EH (cell line): ENCODE data around the gene SPSB3.

ENCODE experiments used
- DNase-seq: peaks from one replicate; pipeline ENCODE4 v3.0.0-alpha.2; 2015; ENCODE audit warnings: low read depth

SPSB3 gene

DNA sequence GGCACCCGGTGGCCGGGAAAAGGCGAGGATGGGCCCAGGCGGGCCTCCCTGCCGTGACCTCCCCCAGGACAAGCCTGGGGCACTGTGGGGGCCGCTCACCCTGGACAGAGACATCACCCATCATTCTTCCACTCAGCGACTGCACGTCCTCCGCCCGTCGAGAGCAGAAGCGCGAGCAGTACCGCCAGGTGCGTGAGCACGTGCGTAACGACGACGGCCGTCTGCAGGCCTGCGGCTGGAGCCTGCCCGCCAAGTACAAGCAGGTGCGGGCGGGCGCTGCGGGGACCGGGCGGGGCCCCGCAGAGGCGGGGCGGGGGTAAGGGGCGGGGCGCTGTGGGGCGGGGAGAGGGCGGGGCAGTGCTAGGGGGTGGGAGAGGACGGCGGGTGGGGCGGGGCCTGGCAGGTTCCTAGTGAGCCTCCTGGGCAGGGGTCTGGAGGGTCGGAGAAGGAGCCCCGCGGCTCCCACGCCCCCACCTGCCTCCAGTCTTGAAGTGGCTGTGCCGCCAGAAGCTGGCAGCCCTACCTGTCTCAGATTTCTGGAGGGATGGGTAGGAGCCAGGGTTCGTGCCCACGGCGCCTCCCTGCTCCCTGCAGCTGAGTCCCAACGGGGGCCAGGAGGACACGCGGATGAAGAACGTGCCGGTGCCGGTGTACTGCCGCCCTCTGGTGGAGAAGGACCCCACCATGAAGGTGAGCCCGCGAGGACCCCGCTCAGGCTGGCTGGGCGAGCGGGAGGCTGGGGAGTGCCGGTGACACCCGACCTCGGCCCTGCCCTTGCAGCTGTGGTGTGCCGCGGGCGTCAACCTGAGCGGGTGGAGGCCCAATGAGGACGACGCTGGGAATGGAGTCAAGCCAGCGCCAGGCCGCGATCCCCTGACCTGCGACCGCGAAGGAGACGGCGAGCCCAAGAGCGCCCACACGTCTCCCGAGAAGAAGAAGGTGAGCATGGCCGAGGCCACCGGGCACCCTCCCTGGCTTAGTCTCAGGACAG is 18.6 kb downstream of the SPSB3 start:
- peak; percentile 35 for DNase-seq

DNA sequence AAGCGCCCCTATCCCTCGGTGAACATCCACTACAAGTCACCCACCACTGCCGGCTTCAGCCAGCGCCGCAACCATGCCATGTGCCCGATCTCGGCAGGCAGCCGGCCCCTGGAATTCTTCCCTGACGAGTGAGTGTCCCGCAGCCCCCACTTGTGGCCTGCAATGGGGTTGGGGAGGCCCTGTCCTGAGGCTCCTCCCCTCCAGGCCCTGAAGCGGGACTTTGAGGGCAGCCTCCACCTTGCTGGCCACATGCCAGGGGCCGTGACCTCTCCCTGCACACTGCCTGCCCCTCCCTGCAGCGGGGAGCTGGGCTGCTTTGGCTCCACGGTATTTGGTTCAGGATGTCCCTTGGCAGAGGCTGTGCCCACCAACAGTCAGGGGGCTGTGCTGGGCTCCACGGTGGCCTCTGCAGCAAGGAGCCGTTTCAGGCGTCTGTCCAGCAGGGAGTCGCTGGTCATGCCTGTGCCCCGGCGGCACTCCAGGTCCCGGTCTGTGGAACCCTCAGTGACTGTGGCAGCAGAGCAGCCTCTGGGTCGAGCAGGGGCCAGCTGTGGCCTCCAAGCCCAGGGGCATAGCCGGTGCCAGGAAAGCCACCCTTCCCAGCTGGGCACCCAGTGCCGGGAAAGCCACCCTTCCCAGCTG is 19.4 kb downstream of the SPSB3 start:
- no peak for DNase-seq

DNA sequence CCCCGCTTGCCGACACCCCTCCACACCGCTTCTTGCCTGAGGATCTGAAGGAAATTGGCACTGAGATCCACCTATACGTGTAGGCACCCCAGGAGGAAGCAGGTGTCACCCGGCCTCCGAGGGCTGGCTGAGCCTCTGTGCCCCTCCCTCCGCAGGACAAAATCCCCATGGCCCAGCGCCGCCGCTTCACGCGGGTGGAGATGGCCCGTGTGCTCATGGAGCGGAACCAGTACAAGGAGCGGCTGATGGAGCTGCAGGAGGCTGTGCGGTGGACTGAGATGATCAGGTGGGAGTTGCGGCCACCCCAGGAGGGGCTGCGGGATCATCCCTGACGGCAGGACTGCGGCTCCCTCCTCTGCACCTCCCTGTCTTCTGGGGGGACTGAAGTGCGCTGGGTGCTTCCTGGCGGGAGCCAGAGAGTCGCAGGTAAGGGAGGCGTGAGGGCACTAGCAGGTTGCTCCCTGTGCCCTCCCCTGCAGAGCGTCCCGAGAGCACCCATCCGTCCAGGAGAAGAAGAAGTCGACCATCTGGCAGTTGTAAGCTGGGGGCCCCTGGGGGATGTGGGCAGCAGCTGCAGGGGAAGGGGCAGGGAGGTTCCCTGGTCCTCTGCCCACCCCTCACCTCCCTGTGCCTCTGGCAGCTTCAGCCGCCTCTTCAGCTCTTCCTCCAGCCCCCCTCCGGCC is 20.0 kb downstream of the SPSB3 start:
- DNase-seq, result no peak

DNA sequence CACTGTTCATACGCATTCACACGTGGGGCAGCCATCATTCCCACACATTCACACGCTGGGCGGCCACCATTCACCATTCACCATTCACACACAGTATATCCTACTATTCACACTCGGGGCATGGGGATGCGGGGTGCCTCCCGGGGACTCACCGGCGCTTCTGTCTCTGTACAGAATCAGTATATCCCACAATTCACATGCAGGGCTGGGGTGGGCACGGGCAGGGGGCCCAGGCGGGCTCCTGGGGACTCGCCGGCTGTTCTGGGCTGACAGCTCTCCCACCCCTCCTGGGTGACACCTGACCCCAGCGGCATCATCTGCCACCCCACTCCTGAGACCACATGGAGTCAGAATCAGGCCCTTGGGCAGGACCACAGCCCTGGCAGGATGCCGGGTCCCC is 20.6 kb downstream of the SPSB3 start:
- DNase-seq, result no peak

DNA sequence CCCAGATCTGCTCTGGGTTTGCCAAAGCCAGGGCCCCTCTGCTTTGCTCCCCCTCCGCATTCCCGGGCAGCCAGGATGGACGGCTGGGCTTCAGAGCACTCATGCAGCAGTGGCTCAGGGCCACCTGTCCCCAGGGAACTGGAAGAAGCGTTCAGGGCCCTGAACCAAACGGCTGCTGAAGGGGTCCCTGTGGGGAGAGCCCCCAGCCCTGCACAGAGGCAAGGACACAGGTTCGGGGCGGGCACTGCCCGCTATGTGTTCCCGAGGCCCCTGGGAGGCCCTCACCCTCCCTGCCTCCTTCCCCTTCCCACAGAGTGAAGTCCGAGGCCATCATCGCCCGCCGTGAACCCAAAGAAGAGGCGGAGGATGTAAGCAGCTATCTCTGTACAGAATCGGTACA is 21.5 kb downstream of the SPSB3 start:
- no peak for DNase-seq

DNA sequence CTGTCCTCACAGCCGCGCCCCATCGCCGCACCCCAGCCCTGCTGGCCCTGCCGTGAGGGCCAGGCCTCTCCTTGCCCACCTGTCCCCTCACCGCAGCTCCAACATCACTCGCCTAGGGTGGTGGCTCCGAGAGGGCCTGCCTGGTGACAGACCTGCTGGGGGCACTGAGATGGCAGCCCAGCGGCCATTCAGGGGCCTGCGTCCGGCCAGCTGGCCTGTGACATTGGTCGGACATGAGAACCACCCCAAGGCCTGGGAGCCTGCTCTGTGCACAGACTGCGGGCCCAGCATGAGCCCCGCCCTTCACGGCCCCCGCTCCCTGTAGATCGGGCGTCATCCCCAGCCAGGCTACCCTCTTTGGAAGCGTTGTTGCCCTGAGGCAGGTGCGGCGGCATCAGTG is 22.9 kb downstream of the SPSB3 start:
- no peak for DNase-seq

DNA sequence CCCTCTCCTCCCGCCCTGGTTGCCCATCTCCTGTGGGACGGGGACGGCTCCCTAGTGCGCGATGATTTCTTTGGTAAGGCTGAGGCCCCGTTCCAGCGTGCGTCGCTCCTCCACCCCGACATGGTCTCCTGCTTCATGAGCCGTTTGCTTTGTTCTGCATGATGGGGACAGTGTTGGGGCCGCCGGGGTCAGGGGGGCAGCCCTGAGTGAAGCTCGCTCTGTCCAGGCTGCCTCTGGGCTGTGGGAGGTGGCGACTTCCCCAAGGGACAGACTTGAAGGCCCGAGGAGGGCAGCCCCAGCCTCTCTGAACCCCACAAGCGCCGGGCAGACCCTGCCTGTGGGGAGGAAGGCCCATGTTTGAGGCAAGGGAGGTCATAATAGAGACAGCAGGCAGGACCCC is 23.4 kb downstream of the SPSB3 start:
- DNase-seq, result no peak

DNA sequence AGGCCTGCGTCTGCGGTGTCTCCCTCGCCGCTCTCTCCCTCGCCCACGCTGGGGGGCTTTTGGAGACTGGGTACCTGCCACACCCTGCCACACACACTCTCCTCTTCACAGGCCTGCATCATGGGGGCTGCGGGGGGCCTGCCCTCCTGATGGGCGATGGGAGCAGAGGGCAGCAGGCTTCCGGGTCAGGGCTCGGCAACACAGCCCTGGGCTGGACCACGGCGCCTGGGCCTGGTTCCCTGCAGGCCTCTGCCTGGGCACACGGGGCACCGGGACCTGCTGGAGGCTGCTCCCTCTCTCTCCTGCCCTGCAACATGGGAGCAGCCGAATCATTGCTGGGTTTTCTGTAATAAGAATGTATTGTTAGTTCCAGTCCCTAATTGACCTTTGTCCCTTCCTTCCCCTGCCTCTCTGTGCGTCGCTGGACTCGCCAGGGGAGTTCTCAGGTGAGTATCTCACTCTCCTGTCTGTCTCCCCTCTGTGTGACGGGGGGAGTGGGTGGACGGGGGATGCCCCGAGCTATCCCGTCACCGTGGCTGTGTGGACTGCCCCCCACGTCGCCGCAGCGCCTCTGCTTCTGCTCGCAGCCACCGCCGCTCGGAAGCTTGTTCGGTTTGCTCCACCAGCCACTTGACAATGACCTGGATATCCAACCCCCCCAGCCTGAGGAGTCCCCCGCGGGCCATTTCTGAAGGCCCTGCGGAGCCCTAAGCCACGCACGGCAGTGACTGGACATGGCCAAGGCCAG is 24.5 kb downstream of the SPSB3 start:
- DNase-seq, result no peak

DNA sequence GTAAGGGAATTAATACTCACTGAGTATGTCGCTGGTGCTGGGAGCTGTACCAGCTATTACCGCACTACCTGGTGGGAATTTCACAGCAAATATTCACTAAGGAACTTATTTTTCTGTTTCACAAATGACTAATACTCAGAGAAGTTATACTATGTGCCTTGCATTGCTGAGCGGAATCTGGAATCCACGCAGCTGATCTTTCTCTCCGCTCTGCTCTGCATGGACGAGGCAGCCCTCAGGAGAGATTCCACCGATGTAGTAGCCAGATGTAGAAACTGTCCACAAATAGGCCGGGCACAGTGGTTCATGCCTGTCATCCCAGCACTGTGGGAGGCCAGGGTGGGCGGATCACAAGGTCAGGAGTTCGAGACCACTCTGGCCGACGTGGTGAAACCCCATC is 28.2 kb downstream of the SPSB3 start:
- no peak for DNase-seq

DNA sequence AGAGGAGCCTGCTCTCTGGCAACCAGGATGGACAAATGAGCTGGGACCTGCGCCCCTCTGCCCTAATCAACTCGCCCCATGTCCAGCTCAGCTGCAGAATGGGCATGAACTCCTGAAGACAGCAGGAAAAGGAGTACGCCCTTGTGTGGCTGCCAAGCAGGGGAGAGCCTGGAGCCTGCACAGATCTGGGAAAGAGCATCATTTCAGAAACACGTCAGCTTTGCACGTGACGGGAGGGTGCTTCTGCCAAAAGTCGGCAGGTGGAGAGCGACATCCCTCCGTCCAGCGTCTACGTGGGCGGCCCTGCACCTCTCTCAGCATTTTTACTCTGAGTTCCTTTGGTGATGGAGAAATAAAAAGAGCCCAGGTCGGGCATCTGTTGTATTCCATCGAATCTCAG is 29.5 kb downstream of the SPSB3 start:
- DNase-seq, result no peak

DNA sequence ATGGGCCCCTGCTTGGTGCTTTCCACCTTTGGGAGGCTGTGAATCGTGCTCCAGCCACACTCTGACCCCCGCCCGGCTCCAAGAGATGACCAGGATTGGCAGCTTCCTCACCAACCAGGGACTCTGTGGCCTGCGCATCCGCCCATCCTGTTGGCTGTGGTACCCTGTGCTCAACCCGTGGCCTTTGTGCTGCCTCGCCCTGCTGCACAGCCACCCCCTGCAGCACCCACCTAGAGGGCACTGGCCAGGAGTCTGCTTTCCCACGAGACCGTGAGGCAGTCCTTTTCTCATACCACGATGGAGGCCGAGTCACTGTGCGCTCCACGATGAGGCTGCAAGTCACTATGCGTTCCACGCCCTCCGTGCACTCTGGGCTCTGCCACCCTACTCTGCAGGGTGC is 30.4 kb downstream of the SPSB3 start:
- no peak for DNase-seq

DNA sequence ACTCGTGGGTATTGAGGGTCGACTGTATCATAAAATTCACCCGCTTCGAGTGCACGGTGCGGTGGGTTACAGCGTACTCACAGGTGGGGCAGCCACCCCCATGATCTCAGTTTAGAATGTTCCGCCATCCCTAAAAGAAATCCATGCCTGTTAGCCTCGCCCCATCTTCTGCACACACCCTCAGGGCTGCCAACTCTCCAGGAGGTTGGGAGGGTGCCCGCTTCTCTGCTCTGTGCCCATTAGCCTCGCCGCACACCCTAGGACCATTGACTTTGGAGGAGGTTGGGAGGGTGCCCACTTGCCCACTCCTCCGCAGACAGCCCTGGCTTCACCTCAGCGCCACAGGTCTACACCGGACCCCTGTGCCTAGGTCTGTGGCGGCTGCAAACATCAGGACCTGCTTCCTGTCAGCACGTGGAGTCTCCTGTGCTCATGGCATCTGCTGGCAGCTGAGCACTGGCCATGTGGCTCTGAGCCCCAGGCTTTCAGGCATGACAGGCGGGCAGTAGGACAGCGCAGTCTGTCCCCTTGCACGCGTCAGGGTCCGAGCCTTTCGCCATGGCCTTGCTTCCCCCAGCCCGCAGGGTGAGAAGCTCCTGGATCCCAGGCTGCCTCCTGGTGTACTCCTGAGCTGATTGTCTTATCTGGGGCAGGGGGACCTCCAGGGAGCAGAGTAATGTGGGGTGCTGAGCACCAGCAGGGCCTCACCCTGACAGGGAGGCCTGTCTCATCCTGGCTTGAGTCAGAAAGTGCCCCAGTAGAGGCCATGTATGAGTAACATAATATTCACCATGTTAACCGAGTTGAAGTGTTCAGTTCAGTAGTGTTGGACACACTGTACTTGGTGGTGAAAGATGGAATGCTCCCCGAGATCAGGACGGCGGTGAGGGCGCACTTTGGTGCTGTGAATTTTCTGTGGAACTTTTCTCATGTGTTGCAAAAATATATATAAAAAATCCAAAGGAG is 32.9 kb downstream of the SPSB3 start:
- no peak for DNase-seq

DNA sequence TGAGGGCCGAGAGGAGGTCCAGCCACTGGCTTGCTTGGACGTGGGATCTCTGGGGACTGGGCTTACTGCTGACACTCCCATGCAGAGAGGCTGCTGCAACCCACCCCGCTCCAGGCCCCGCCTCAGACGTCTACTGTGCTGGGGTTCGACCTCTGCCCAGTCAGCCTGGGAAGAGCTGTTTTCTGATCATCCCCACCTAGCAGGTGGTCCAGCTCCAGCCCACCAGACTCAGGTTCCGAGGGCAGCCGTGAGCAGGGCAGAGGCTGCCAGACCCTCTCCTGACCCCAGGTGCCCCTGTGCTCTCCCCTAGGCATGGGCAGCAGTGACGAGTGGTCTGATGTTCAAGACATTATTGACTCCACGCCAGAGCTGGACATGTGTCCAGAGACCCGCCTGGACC is 34.4 kb downstream of the SPSB3 start:
- DNase-seq, result no peak

DNA sequence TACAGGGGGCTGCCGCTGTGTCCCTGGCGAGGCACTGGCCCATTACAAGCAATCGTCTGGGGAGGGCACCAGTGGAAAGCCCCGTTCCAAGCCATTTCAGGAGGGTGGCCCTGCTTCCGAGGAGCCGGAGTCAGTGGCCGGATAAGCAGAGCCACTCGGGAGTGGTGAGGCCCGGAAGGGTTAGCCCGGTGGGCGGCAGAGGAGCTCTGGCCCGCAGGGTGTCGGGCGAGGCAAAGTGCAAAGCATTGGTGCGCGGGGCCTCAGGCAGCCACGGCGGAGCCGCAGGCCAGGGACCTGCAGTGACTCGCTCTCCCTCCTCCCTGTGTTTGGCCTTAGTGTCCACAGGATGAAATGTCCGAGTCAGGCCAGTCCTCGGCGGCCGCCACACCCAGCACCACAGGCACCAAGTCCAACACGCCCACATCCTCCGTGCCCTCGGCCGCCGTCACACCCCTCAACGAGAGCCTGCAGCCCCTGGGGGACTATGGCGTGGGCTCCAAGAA is 35.6 kb downstream of the SPSB3 start:
- DNase-seq, result peak; percentile 58

DNA sequence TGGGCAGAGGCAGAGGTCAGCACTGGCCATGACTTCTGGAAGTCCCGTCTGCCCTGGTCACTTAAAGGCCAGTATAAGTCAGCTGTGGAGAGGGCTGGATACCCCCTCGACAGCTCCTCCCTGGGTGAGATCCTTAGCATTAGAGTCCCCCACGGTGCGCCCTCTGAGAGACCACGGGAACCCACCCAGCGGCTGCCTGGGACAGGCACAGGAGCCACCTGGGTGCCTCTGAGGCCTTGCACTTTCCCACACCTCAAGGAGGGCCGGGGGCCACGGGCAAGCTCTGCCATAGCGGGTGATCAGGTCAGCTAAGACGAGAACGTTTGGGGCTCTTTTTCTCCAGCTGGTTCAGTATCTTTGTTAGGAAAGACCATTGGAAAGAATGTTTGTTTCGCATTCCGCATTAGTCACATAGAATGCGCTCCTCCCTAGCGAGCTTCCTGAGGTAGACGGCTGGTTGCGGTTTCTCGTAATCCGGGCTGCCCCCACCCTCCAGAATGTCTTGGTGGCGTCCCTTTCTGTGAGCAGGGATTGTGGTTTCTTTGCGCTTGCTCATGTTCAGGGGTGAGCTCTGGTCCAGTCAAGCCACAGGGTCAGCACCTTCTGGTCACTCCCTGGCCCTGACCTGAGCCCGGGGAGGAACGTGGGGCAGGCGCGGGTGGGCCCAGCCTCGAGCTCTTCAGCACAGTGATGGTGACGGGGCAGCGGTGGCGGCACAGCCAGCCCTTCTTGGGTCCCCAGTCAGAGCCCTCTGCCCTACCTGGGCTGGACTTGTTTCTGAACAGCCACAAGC is 36.3 kb downstream of the SPSB3 start:
- DNase-seq, result peak; percentile 88

DNA sequence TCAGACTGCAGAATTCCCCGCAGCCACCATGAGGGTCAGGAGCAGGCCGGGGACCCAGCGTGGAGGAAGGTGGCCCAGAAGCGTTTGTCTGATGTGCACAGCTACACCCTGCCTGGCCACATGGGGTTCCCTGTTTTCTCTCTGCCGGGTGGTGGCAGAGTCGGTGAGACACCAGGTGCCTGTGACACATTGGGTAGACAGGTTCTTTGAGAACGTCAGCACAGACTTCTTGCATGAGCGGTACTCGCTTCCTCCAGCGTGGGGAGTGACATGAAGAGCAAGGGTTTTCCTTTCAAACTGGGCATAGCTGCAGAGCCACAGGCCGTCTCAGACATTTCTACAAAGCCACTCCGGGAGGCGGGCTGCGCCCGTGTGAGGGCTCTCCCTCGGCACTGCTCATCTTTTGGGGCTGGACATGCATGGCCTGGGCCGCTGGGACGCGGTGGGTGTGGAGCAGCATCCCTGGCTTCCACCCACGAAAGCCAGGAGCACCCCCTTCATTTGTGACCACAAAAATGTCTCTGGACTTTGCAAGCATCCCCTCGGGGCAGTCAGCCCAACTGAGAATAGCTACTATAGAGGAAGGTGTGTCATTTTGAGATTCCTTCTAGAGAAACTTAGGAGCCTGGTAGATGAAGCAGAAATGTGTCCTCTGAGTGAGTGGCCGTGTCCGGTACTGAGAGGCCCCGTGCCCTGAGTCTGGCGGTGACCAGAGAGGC is 37.0 kb downstream of the SPSB3 start:
- DNase-seq, result peak; percentile 96

DNA sequence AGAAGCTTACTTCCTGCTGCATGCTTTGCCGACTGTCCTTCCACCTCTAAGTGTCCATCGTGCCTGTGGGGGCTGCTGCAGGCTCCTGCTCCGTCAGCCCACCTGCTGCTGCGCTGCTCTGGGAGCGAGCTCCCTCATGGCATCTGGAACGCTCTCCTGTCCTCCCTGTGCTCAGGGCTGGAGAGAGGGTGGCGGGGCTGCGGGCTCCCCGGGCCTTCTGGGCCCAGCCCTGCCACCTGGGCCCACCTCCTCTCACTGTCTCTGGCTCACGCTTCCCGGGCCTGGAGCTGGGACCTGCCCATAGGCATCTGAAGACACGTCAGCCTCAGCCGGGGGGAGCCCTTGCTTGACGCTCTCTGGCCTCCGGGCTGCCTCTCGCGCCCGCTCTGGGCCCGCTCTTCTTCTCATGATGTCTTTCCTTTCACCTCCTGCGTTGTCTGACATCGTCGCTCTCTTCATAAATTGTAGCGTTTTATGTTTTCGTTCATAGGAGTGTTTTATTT is 38.0 kb downstream of the SPSB3 start:
- no peak for DNase-seq

DNA sequence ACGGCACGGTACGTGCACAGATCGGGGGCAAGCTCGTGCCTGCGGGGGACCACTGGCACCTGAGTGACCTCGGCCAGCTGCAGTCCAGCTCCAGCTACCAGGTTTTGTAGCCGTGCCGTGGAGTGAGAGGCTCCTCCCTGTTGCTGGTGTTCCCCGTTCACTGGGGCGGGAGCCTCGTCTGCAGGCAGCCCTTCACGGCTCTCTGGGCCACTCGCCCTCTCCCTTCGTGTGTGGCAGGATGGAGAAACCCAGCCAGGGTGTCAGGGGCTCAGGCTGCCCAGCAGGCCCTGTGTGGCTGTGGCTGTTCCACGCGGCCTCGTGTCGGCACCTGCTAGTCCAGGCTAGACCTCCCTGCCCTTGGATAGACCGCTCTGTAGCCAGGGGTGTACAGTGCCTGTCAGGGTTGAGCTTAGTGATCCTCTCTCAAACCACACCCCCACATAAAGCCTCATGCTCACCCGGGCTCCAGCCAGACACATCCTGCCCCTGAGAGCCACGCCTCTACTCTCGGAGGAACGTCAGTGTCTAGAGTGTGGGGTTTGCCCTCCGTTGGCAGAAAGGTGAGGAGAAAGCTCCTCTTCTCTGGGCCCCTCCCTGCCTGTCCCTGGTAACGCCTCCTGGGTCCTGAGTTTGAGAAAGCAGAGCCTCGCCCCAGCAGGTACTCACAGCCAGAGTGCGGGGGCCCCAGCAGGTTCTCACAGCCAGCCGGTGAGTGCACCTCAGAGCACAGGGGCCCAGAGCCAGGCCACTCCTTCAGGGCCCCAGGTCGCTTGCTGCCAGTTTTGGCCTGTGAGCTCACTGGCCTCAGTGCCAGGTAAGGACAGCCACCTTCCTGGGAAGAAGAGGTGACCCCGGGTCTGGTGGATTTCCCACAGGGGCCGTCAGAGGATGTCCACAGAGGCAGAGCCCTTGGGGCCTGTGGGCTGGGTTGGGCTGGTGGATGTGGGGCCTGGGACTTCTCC is 38.7 kb downstream of the SPSB3 start:
- no peak for DNase-seq
